Measurements from ENCODE around the gene PEX5.

The PEX5 gene

GRCh38 chr12:7161327-7161726, 28.2 kb upstream of the PEX5 start:
- Histone ChIP-seq H3K27ac (no peak overlapping the region), H3K4me1 (peaks cover 0 to 3% (median 0%) of the 10 kb centered on the region in 4 donors), H3K4me3 (no peak overlapping the region), H3K27me3 (peaks cover 0 to 25% of the 10 kb centered on the region in 2 donors), H3K36me3 (peaks cover 0 to 13% (median 6%) of the 10 kb centered on the region in 3 donors), H3K9me3 (no peaks in the 10 kb centered on the region)
- no peak for TF ChIP-seq CTCF (IDR thresholded peaks at IDR 0.05)
- no peak for DNase-seq
- intact Hi-C loops (cut with DNase I; ENCODE audit: low total_unique reads), result no loop called here

GRCh38 chr12:7161811-7162210, 27.7 kb upstream of the PEX5 start:
- no peak for DNase-seq
- no peaks in the 10 kb centered on the region for H3K9me3 ChIP-seq
- peaks cover 0 to 25% of the 10 kb centered on the region in 2 donors for H3K27me3 ChIP-seq
- intact Hi-C loops (cut with DNase I; ENCODE audit: low total_unique reads), result no loop called here
- no peak overlapping the region for H3K27ac ChIP-seq
- no peak overlapping the region for H3K4me3 ChIP-seq
- H3K36me3 ChIP-seq, result peaks cover 0 to 12% (median 6%) of the 10 kb centered on the region in 3 donors
- TF ChIP-seq CTCF (IDR thresholded peaks at IDR 0.05), result no peak
- H3K4me1 ChIP-seq, result peaks cover 0 to 3% (median 0%) of the 10 kb centered on the region in 4 donors

- H3K27ac ChIP-seq, result no peak overlapping the region
- peaks cover 0 to 8% (median 2%) of the 10 kb centered on the region in 3 donors for H3K36me3 ChIP-seq
- intact Hi-C loops (cut with DNase I; ENCODE audit: low total_unique reads), result no loop called here
- TF ChIP-seq CTCF (IDR thresholded peaks at IDR 0.05), result peak; percentile 26 to 30
- no peak overlapping the region for H3K4me3 ChIP-seq
- DNase-seq, result no peak
- peaks cover 0 to 25% of the 10 kb centered on the region in 2 donors for H3K27me3 ChIP-seq
- H3K9me3 ChIP-seq, result no peaks in the 10 kb centered on the region
- H3K4me1 ChIP-seq, result peaks cover 0 to 3% (median 0%) of the 10 kb centered on the region in 4 donors
These were observed 26.8 kb upstream of the PEX5 start for GRCh38 chr12:7162691-7163114.

GRCh38 chr12:7169951-7170350, 19.5 kb upstream of the PEX5 start:
- peaks cover 0 to 15% of the 10 kb centered on the region in 2 donors for H3K27me3 ChIP-seq
- intact Hi-C loops (cut with DNase I; ENCODE audit: low total_unique reads), result no loop called here
- peaks cover 0 to 11% (median 0%) of the 10 kb centered on the region in 3 donors for H3K9me3 ChIP-seq
- no peaks in the 10 kb centered on the region for H3K36me3 ChIP-seq
- TF ChIP-seq CTCF (IDR thresholded peaks at IDR 0.05), result no peak
- no peak overlapping the region for H3K4me3 ChIP-seq
- no peak overlapping the region for H3K27ac ChIP-seq
- H3K4me1 ChIP-seq, result no peaks in the 10 kb centered on the region
- DNase-seq, result no peak

GRCh38 chr12:7171854-7172253, 17.6 kb upstream of the PEX5 start:
- Histone ChIP-seq H3K27ac (no peak overlapping the region), H3K4me3 (no peak overlapping the region), H3K27me3 (peaks cover 0 to 9% of the 10 kb centered on the region in 2 donors), H3K9me3 (peaks cover 0 to 11% (median 0%) of the 10 kb centered on the region in 3 donors), H3K4me1 (no peaks in the 10 kb centered on the region), H3K36me3 (no peaks in the 10 kb centered on the region)
- no peak for TF ChIP-seq CTCF (IDR thresholded peaks at IDR 0.05)
- DNase-seq, result no peak
- intact Hi-C loops (cut with DNase I; ENCODE audit: low total_unique reads), result no loop called here

- Histone ChIP-seq H3K4me3 (no peak overlapping the region), H3K36me3 (no peaks in the 10 kb centered on the region), H3K4me1 (no peaks in the 10 kb centered on the region), H3K27me3 (peaks cover 0 to 22% of the 10 kb centered on the region in 2 donors), H3K9me3 (peaks cover 0 to 7% (median 0%) of the 10 kb centered on the region in 3 donors), H3K27ac (no peak overlapping the region)
- TF ChIP-seq CTCF (IDR thresholded peaks at IDR 0.05), result no peak
- DNase-seq, result no peak
- intact Hi-C loops (cut with DNase I; ENCODE audit: low total_unique reads), result no loop called here
These were observed 14.0 kb upstream of the PEX5 start for GRCh38 chr12:7175493-7175892.

Data from tibial artery (tissue), 4 donors.